K562 (cell line): ENCODE results near the gene FAM50A. TPM values are rescaled to one million over a fixed set of nuclear protein-coding genes. Genes with fewer than 3 reads are reported as not detected.

Experiments used
- REST ChIP-seq, 2 experiments: fragments of 450-650 bp; formaldehyde crosslinking in 1 of 2; IDR thresholded peaks; 2 replicates each; pipeline versions ENCODE4 v1.4.0 to v1.6.1; 2014 to 2020; ENCODE audit warnings: mild to moderate bottlenecking in 2 of 2, borderline replicate concordance in 1 of 2, low read depth in 1 of 2
- ZMIZ1 ChIP-seq, 2 experiments: fragments of 150-350 bp in 1 of 2; IDR thresholded peaks; 2 replicates each; pipeline ENCODE4 v1.6.1; 2012 to 2016; ENCODE audit warnings: low read depth in 2 of 2, low read length in 2 of 2, mild to moderate bottlenecking in 1 of 2, moderate library complexity in 1 of 2
- polyA plus RNA-seq, 8 experiments: library from polyadenylated mRNA; depleted of rRNA in 4 of 8; stranded (reverse) in 5 of 8; unstranded in 3 of 8; fragments of >200 nt; fragmentation: Nextera tagmentation in 2 of 8; fragmentation: Illumina TruSeq in 1 of 8; extraction: Ambion mirVana in 2 of 8; extraction: Trizol in 1 of 8; gene quantifications; 2 replicates each; pipeline versions ENCODE4 v1.2.1 to v1.2.3, GENCODE V29; 2011 to 2014; ENCODE audit warnings: inconsistent platforms in 1 of 8, missing spikeins in 1 of 8
- total RNA-seq, 7 experiments: library from RNA; depleted of rRNA in 6 of 7; stranded (reverse); fragments of >200 nt in 6 of 7; fragmentation: Illumina TruSeq in 2 of 7; extraction: Trizol in 2 of 7; gene quantifications; 2 replicates each; pipeline versions ENCODE4 v1.2.1 to v1.2.3, GENCODE V29; 2011 to 2021; ENCODE audit warnings: low replicate concordance in 1 of 7

The FAM50A gene
- total and polyA plus RNA-seq, 9 of the 15 experiments (the other 6 are each of a cell fraction or from before 2014, with no cell fraction given), result 4.4 to 114 (median 67.3) TPM

- TF ChIP-seq REST (IDR thresholded peaks at IDR 0.05; ENCODE audit: borderline replicate concordance) (no peak), REST (CRISPR knock-in tag; IDR thresholded peaks at IDR 0.05; ENCODE audit: low read depth) (0 out of 2 replicates have a peak, but pooled peaks have one; percentile 28), ZMIZ1 (IDR thresholded peaks at IDR 0.05; ENCODE audit: low read depth in 2 of 2, low read length in 2 of 2) (no peak)
- TF ChIP-seq, all 486 proteins: peak for 5
These were observed 46.1 kb downstream of the FAM50A start (continued) for GRCh38 chrX:154490021-154490413.
